GM21423 (cell line): ENCODE results near the gene SEC14L5.

Source experiments
- ATAC-seq: cut with Tn5 transposase; IDR thresholded peaks from one replicate; pipeline ENCODE4 v1.9.1; 2021; ENCODE audit warnings: mild to moderate bottlenecking, moderate library complexity; ENCODE audit not compliant: unreplicated experiment

The SEC14L5 gene

DNA sequence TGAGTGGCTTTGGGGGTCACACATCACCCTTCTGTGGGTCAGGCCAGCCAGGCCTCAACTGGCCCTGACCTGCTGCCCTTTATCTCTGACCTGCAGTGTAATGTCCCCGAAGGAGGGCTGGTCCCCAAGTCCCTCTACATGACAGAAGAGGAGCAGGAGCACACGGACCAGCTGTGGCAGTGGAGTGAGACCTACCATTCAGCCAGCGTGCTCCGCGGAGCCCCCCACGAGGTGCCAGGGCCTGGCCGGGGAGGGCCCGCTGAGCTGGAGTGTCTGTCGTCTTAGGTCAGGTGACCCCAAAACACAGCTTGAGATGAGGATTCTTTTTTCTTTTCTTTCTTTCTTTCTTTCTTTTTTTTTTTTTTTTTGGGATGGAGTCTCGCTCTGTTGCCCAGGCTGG is 49.1 kb downstream of the SEC14L5 start:
- no peak for ATAC-seq

DNA sequence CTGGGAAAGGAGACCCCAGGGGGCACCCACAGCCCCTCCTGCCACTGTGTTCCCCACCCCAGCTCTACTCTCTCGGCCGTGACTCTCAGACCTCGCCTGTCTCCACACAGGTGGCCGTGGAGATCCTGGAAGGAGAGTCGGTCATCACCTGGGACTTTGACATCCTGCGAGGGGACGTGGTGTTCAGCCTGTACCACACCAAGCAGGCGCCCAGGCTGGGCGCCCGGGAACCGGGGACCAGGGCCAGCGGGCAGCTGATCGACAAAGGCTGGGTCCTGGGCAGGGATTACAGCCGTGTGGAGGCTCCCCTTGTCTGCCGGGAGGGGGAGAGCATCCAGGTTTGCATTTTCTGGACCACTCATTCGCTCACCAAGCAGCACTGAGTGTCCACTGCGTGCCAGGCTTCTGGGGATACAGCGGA is 50.2 kb downstream of the SEC14L5 start:
- ATAC-seq = no peak

DNA sequence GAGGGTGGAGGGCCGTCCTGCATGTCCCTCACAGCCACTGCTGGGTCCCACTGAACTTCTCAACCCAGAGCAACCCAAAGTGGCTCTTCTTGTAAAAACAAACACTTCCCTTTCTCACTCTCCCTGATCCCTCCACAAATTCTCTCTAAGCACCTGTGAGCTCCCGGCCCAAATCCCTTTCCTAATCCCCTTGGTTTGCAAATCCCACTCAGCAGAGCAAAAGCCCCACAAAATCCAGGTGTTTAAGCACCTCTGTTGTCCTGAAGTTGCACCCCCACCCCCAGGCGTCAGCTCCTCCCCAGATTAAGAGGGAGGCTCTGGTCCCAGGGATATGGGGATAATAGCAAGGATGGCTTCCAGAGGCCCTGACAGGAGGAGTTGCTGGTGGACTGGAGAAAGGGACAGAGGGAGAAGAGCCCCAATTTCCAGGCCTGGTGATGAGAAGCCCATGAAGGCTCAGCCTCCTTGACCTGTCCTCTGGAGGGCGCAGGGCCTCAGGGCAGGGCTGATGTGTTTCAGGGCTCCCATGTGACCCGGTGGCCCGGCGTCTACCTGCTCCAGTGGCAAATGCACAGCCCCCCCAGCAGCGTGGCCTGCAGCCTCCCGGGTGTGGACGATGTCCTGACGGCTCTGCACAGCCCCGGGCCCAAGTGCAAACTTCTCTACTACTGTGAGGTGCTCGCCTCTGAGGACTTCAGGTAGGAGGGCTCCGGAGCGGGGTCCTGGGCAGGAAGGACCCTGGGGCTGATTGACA is 52.6 kb downstream of the SEC14L5 start:
- no peak for ATAC-seq

DNA sequence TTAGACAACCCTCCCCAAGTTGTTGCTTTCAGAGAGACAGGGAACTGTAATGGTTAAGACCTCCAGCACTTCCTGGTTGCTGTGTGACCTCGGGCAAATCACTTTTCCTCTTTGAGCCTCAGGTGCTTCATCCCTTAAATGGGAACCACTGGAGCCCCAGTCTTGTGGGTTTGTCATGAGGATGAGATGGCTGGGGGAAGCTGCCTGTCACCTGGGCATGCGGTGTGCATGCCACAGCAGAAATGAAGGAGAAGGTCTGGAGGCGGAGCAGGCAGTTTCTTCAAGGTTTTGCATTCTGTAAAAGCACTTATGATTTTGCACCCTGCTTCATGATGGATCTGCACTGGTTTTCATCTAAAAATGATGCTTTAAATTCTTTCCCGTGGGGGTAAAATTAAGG is 53.5 kb downstream of the SEC14L5 start:
- ATAC-seq = no peak

DNA sequence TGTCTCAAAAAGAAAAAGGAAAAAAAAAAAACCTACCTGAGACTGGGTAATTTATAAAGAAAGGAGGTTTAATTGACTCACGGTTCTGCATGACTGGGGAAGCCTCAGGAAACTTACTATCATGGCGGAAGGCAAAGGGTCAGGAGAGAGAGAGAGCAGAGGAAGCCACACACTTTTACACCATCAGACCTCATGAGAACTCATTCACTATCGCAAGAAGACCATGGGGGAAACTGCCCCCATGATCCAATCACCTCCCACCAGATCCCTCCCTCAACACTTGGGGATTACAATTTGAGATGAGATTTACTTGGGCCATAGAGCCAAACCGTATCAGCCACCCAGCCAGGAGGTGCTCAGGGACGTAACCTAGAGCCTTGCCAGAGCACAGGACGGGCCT is 54.8 kb downstream of the SEC14L5 start:
- no peak for ATAC-seq

DNA sequence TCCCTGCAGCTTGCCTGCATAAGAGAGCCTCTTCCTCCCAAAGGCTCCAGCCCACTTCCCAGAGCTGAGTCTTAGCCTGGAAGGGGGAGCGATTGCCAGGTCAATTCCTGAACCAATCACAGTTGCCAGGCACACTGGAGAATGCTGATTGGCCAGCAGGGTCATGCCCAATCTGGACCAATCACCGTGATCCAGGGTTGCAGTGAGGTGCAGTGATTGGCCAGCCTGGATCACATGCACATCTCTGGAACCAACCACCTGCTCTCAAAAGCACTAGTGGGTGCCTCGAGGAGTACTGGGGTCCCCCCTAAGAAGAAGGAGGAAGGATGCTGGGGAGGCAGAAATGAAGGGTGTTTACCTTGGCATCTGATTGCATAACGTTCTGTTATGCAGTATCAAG is 57.2 kb downstream of the SEC14L5 start:
- ATAC-seq = no peak

DNA sequence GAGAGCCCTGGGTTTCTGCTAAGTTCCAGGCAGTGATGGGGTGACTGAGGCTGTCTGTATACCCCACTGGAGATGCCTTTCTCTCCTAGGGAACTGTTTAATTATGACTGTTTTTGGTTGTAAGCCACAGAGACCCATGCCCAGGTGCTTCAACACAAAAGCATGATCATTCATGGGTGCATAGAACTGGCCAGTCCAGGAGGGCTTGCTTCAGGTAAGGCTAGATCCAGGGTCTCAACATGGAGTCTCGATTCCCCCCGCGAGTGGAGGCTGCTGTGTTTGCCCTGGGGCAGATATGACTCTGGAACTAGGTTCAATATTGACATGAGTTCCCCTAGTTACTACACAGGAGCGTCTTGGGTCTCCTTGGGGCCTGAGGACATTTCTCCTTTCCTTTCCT is 57.8 kb downstream of the SEC14L5 start:
- ATAC-seq = no peak

DNA sequence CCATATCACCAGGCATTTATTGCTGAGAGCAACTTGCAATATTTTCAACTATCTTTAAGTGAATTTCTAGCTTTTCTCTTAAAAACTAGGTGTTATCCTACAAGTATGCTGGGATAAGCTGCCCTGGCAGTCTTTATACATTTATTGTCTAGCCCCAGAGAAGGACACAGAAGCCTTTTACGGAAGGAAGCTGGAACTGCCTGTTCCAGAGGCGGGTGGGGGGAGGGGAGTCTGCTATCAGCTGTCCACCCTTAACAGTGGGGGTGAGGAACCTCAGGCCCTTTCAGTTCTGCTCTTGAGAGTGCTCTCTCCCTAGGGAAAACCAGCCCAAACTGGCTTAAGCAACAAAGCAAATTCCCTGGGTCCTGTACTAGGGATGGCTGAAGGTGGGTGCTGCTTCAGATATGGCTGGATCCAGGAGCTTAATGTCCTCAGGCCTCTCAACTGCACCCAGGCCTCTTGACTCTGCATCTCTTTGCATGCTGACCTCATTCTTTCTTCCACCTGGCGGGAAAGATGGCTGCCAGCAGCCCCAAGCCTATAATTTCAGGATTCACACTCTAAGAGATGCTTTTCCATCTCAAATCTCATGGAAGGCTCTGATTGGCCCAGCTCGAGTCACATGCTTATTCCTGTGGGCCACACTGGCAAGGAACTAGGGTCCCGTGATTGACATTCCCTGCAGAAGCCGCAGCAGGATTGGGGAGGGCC is 59.0 kb downstream of the SEC14L5 start:
- no peak for ATAC-seq

DNA sequence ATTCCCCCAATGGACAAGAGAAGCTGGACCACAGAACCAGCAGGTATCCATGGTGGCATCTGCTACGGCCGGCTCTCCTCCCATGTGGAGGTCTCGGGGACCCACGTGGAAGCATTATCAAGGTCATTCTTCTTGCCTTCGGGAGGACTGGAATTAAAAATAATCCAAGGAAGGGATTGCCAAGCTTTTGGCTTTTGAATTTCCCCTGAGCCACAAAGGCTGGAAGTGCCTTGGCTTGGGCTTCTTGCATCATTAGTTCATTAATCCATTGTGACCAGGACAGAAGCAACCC is 59.5 kb downstream of the SEC14L5 start:
- no peak for ATAC-seq

DNA sequence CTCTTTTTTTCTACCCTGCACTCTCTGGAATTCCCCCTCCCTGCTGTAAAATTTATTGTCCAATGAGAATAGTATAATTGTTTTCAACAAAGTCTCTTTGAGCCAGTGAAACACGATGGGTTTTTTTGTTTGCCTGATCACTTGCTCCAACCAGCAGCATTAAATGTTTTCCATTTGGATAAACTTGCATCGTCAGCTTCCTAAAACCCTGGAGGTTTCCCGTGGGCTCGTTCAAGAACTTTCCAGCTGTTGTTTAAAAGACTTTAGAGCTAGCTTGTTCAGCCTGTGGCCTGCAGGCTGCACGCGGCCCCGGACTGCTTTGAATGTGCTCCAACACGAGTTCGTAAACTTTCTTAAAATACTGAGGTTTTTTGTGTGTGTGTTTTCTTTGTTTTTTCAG is 60.7 kb downstream of the SEC14L5 start:
- no peak for ATAC-seq

DNA sequence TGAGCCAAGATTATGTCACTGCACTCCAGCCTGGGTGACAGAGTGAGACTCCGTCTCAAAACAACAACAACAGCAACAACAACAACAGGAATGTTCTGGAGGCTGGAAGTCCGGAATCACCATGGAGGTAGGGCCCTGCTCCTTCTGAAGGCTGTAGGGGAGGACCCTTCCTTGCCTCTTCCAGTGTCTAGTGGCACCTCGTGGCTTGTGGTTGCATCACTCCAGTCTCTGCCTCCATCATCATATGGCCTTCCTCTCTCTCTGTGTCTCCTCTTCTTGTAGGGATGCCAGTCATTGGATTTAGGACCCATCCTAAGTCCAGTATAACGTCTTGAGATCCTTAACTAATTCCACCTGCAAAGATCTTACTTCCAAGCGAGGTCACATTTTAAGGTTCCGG is 61.6 kb downstream of the SEC14L5 start:
- ATAC-seq = no peak

DNA sequence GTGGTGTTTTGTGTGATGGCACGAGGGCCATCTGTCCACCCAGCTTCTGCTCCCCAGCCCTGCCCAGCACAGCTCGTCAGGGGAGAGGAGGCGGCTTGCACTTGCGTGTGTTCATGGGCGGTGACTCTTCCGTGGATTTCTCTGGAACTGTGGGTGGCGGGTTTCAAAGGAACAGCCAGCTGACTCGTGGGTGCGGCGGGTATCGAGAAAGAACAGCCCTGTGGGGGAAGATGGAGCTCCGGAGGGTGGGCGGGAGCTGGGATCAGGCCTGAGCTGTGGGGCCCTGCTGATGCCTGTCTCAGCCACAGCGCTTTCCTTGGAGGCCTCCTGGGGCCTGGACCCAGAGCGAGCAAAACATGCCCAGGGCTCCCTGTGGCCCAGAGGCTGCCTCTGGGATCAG is 62.4 kb downstream of the SEC14L5 start:
- ATAC-seq = no peak

DNA sequence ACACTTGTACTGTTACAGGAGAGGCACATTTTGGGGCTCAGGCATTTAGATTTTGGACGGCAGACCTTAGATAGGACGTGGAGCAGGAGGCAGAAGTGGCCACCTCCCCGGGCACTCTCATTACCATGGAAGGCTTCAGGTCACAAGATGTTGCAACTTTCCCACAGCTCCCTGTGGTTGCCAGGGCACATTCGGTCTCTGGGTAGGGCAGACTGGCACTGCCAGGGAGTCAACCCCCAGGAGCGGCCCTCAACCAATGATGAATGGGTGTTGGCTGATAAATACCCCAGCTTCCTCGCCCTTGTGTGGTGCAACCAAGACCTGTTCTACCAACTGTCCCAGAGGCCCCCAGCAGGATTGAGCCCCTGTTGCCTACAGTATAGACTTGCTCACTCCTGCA is 64.4 kb downstream of the SEC14L5 start:
- no peak for ATAC-seq

DNA sequence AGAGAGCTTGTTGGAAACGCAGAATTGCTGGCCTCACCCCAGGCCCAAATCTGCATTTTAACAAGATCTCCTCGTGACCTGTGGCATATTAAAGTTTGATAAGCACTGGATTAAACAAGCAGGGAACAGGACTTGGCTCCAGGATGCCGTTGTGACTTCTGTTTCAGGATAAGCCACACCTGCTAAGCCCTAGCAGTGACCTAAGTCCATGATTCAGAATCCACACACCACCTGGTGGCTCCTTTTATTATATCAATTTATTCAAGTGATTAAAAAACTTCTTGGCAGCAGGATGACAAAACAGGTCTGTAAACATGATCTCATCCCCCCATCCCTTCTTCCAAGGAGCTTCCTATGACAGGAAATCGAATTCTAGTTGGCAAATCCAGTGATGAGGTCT is 66.5 kb downstream of the SEC14L5 start:
- ATAC-seq = no peak

DNA sequence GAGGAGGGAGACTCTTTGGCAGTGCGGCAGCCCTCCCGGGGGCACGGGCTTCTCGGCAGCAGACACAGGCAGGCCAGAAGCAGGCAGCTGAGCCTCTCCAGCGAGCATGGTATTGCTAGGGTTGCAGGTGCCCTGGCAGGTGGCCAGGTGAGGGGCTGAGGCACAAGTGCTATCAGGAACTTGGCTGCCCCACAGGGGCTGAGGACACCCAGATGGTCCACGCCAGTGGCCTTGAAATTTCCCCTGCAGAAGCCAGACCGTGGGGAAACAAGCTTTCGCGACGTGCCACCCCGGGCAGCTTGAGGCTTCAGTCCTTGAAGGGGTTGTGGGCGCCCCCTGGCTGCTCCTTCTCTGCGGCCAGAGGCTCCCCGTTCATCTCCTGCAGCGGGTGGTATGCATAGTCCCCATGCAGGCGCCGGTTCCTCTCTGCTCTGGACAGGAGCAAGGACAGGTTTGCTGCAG is 67.1 kb downstream of the SEC14L5 start:
- ATAC-seq = no peak

DNA sequence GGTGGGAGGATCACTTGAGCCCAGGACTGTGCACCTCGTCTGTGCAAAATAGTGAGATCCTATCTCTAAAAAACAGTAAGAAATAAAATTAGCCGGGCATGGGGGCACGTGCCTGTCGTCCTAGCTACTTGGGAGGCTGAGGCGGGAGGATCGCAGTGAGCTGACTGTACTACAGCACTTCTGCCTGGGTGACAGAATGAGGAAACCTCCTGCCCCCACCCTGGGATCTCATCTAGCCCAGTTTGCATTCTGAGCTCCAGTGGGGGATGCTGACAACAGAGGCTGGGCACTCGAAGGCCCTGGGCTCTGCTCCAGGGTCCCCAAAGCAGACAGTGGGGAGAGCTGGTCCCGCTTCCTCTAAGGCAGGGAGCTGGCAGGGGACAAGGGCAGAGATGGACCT is 68.5 kb downstream of the SEC14L5 start:
- ATAC-seq = no peak

DNA sequence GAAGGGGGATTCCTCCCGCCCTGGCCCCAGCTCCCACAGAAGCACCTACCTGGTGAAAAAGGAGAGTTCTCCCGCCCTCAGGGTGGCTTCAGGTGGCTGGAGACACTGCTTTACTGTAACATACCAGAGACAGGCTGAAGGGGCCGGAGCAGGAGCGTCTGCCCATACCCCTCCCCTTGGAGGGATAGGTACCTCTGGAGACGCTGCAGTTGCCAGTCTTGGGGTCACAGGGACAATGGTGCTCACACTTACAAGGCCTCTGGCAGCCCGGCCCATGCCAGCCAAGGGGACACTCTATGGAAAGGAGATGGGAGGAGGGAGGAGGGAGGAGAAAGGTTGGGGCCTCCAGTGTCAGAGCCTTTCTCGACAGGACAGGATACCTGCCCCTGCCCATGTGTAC is 69.0 kb downstream of the SEC14L5 start:
- no peak for ATAC-seq

DNA sequence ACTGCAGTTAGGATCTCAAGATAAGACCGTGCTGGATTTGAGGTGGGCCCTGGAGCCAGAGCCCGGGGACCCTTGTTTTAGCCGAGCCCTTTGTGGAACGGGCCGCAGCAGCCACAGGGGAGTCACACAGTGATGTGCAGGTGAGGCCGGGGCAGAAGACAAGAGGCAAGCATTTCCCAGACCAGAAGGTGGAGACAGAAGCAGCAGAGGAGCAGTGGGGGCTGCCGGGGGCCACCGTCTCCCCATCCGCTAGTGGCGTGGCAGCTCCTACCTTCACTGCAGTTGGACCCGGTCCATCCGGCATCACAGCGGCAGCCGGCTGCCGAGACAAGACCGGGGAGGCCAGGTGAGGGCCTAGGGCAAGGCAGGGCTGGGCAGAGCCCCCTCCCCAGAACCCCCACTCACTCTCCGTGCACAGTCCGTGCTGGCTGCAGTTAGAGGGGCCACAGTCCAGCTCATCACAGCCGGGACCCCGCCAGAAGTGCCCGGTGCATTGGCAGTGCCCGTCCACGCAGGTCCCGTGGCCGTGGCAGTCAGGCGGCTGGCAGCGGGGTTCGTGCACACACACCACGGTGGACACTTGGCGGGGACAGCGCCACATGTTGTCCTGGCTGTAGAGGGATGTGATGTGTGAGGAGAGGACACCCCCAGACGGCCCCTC is 69.6 kb downstream of the SEC14L5 start:
- ATAC-seq = no peak

DNA sequence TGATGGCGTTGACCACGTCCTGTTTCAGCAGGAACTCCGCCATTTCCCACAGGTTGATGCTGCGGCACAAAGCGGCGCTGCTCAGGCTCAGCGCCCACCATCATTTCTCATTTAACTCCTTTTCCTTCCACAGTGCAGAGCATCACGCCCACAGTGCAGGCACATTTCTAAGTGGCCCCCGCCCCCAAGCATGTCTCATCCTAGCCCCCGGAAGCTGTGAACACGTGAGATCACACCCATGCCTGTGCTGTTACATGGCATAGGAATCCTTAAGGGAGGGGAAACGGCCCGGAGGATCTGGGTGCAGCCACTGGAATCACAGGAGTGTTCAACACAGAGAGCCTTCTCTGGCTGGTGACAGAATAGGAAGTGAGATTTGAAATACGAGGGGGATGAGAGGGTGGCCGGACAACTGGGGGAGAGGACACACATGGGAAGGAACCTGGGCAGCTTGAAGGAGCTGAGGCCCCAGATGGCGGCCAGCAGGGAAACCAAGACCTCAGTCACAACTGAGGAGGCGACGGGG is 70.9 kb downstream of the SEC14L5 start:
- ATAC-seq = no peak

DNA sequence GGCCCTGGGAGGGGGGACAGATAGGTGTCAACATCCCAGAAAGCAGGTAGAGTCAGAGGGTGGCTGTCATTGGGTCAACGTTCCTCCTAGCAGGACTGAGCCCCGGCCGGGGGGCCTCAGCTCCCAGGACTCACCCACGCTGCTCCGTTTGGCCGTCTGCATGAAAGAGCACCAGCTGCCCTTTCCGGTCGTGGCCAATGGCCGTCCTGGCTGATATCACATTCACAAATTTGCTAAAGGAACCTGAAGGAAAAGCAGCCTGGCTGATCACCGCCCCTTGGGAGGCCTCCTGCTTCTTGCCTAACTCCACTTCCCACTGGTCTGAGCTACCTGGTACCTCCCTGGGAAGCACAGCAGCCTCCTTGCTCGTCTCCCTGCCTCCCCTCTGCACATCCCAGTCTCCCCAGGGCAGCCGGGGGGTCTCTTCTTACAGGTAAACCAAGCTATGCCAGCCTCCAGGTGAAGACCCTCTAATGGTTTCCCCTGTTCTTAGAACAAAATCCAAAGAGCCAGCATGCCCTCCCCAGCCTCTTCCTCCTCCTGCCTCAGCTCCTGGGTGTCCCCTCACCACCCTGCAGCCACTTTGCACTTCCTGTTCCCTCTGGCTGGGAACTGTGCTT is 72.2 kb downstream of the SEC14L5 start:
- ATAC-seq = no peak

DNA sequence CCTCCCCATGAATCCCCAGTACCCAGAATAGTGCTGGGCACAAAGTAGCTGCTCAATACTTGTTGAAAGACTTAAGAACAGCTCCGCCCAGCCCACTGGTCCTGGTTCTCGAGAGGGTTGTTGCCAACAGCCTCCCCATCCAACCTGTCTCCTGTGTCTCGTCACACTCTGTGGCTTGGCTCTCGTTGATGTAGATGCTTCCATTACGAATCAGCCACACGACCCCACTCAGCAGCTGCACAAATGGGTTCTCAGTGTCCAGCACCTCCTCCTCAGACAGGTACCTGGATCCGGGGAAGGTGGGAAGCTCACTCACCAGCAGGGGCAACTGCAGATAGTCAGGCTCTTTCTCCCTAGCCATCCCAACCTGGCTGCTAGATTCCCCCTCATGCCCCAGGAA is 73.5 kb downstream of the SEC14L5 start:
- ATAC-seq = no peak

DNA sequence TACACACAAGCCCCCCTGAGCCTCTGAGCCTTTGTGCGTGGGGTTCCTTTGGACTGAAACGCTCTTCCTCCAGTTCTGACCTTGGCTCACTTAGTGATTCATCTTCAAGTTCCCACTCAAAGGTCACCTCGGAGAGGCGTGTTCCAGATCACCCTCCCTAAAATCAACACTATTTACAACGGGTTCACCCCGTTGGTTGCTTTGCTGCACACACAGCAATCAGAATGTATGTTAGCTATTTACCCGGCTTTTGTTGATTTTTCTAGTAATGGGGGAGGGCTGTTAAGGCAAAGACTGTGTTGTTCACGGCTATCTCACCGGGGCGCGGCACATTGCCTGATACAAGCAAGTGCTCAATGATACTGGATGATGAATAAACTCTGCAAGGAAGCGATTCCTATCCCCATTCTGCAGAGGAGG is 74.6 kb downstream of the SEC14L5 start:
- ATAC-seq = no peak
